ENCODE results near the gene SLC5A6. TPM values are rescaled to one million over a fixed set of nuclear protein-coding genes. Genes with fewer than 3 reads are reported as not detected.

The SLC5A6 gene
- polyA plus RNA-seq, 1 of the 3 experiments (the other 2 are of a cell fraction): 75.7 TPM

DNA sequence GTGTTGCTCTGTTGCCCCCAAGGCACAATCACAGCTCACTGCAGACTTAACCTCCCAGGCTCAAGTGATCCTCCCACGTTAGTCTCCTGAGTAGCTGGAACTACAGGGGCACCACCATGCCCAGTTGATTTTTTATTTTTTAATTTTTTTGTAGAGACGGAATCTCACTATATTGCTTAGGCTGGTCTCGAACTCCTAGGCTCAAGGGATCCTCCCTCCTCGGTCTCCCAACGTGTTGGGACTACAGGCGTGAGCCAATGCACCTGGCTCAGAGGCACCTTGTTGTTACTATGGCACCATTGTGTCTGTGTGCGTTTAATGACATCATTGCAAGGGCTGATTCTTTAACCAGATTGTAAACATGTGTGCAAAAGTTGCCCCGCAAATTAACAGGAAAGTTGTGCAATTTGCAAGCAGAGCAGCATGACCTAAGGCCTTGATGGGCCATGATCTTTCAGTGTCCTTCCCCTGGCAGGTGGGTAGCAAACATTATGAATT, 40.7 kb downstream of the SLC5A6 start (continued):
- TF ChIP-seq, protein P1, sequence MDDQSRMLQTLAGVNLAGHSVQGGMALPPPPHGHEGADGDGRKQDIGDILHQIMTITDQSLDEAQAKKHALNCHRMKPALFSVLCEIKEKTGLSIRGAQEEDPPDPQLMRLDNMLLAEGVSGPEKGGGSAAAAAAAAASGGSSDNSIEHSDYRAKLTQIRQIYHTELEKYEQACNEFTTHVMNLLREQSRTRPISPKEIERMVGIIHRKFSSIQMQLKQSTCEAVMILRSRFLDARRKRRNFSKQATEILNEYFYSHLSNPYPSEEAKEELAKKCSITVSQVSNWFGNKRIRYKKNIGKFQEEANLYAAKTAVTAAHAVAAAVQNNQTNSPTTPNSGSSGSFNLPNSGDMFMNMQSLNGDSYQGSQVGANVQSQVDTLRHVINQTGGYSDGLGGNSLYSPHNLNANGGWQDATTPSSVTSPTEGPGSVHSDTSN (IDR thresholded peaks at IDR 0.05): no peak
- TF ChIP-seq GATA2 (CRISPR knock-in tag; IDR thresholded peaks at IDR 0.05): no peak
- TF ChIP-seq TCF12 (IDR thresholded peaks at IDR 0.05): no peak

GRCh38 chr2:27170581-27171337, 41.3 kb downstream of the SLC5A6 start:
- Histone ChIP-seq H2AFZ (ENCODE audit: low read depth) (no peak overlapping the region), H3K36me3 (replicated peaks in 1 of 2; ENCODE audit: control insufficient read depth in 1 of 2, insufficient read depth in 2 of 2, low read length in 1 of 2) (no peaks in the 10 kb centered on the region), H3K4me3 (ENCODE audit: low read depth in 2 of 2, low read length in 1 of 2) (no peak overlapping the region), H3K79me2 (ENCODE audit: insufficient read depth) (no peaks in the 10 kb centered on the region), H3K27me3 (ENCODE audit: insufficient read depth) (no peaks in the 10 kb centered on the region), H3K4me1 (ENCODE audit: control insufficient read depth in 1 of 2, insufficient read depth in 2 of 2, low read depth in 1 of 2, low read length in 1 of 2) (no peaks in the 10 kb centered on the region; a peak in 1 of 4 replicates), H4K20me1 (ENCODE audit: insufficient read depth) (no peaks in the 10 kb centered on the region), H3K9me2 (no peaks in the 10 kb centered on the region), H3F3A (replicated peaks; ENCODE audit: insufficient read depth) (no peaks in the 10 kb centered on the region), H3K4me2 (no peak overlapping the region), H3K27ac (ENCODE audit: low read depth in 2 of 2, low read length in 1 of 2) (no peak overlapping the region), H3K9ac (no peak overlapping the region), H3K9me3 (no peaks in the 10 kb centered on the region)
- TF ChIP-seq, protein P1 (IDR thresholded peaks at IDR 0.05): peak; percentile 9; the same call in 1 of the 2 replicates
- TF ChIP-seq RAD21 (IDR thresholded peaks at IDR 0.05; ENCODE audit: low read length) (no peak), NFIC (IDR thresholded peaks at IDR 0.05; ENCODE audit: borderline replicate concordance) (peak; percentile 23; the same call in 1 of the 2 replicates), MAX (IDR thresholded peaks at IDR 0.05; ENCODE audit: low read depth) (no peak), GABPA (IDR thresholded peaks at IDR 0.05; ENCODE audit: low read depth) (no peak), CHD2 (IDR thresholded peaks at IDR 0.05; ENCODE audit: low read length, partially characterized antibody) (no peak), GATA2 (CRISPR knock-in tag; IDR thresholded peaks at IDR 0.05) (no peak), CTCF (IDR thresholded peaks at IDR 0.05) (no peak), TCF12 (IDR thresholded peaks at IDR 0.05) (0 out of 2 replicates have a peak, but pooled peaks have one; percentile 19), RCOR1 (IDR thresholded peaks at IDR 0.05; ENCODE audit: low read length) (no peak)
- TF ChIP-seq, protein P2, sequence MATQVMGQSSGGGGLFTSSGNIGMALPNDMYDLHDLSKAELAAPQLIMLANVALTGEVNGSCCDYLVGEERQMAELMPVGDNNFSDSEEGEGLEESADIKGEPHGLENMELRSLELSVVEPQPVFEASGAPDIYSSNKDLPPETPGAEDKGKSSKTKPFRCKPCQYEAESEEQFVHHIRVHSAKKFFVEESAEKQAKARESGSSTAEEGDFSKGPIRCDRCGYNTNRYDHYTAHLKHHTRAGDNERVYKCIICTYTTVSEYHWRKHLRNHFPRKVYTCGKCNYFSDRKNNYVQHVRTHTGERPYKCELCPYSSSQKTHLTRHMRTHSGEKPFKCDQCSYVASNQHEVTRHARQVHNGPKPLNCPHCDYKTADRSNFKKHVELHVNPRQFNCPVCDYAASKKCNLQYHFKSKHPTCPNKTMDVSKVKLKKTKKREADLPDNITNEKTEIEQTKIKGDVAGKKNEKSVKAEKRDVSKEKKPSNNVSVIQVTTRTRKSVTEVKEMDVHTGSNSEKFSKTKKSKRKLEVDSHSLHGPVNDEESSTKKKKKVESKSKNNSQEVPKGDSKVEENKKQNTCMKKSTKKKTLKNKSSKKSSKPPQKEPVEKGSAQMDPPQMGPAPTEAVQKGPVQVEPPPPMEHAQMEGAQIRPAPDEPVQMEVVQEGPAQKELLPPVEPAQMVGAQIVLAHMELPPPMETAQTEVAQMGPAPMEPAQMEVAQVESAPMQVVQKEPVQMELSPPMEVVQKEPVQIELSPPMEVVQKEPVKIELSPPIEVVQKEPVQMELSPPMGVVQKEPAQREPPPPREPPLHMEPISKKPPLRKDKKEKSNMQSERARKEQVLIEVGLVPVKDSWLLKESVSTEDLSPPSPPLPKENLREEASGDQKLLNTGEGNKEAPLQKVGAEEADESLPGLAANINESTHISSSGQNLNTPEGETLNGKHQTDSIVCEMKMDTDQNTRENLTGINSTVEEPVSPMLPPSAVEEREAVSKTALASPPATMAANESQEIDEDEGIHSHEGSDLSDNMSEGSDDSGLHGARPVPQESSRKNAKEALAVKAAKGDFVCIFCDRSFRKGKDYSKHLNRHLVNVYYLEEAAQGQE (IDR thresholded peaks at IDR 0.05; ENCODE audit: low read depth, low read length): no peak
- TF ChIP-seq, protein P3, sequence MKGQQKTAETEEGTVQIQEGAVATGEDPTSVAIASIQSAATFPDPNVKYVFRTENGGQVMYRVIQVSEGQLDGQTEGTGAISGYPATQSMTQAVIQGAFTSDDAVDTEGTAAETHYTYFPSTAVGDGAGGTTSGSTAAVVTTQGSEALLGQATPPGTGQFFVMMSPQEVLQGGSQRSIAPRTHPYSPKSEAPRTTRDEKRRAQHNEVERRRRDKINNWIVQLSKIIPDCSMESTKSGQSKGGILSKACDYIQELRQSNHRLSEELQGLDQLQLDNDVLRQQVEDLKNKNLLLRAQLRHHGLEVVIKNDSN (IDR thresholded peaks at IDR 0.05; ENCODE audit: borderline replicate concordance, low read depth): no peak
- DNase-seq: no peak
- ChIA-PET POLR2A (interaction anchor here (0.6 to 1.7 kb wide), 2 partner anchors 74 to 109 kb away, joined by 3 read pairs; no protein-coding TSS in a partner anchor), CTCF (interaction anchor here (0.6 to 4.8 kb wide), 36 partner anchors 8 to 358 kb away, joined by 3 to 58 read pairs (median 6); partner anchors contain the start of genes CGREF1, PREB, TCF23 and TRIM54)
- 76% methylated on average over 6 of the region's 6 CpGs for WGBS (ENCODE audit: low lambda C conversion rate)

Measured in SK-N-SH (cell line).